Activated CD4-positive, alpha-beta memory T cell treated with anti-CD3 and anti-CD28 coated beads for 36 hours (primary cell): Measurements from ENCODE around the gene ZNF594. TPM values are rescaled to one million over a fixed set of nuclear protein-coding genes. Genes with fewer than 3 reads are reported as not detected.
A peak's percentile ranks its signal among the peaks of the same experiment; 100 is the strongest.
"Not testable (repeated sequence)": the region's sequence is repeated elsewhere in the genome, so short reads cannot be mapped to it uniquely, and the experiment has no call there.

Experiments used
- CTCF ChIA-PET: fragments of 350-600 bp; sonication (Branson Sonifier 250); formaldehyde crosslinking; loops from one replicate; lab custom pipeline; 2021; ENCODE audit warnings: antibody characterized with exemption, inconsistent platforms; lab: Charles Lee
- POLR2A ChIA-PET: fragments of 350-600 bp; sonication (Branson Sonifier 250); formaldehyde crosslinking; loops from one replicate; lab custom pipeline; 2021; ENCODE audit warnings: antibody characterized with exemption; lab: Charles Lee
- DNase-seq: peaks from one replicate; pipeline ENCODE4 v3.0.0-alpha.2; 2020
- H3K27ac Mint-ChIP-seq: one replicate; pipeline ENCODE4 v1.8.0; 2021; ENCODE audit warnings: mixed read lengths
- H3K27me3 Mint-ChIP-seq: one replicate; pipeline ENCODE4 v1.8.0; 2021; ENCODE audit warnings: mixed read lengths
- H3K36me3 Mint-ChIP-seq: one replicate; pipeline ENCODE4 v1.8.0; 2021; ENCODE audit warnings: mixed read lengths
- H3K4me1 Mint-ChIP-seq: one replicate; pipeline ENCODE4 v1.8.0; 2021; ENCODE audit warnings: low read depth, mixed read lengths
- H3K4me3 Mint-ChIP-seq: one replicate; pipeline ENCODE4 v1.8.0; 2021; ENCODE audit warnings: mild to moderate bottlenecking, mixed read lengths
- H3K9me3 Mint-ChIP-seq: one replicate; pipeline ENCODE4 v1.8.0; 2021; ENCODE audit warnings: mixed read lengths
- intact Hi-C: fragments of 100-400 bp; cut with micrococcal nuclease; formaldehyde crosslinking; loops from one replicate; pipeline ENCODE4 v1.15.1; 2023
- total RNA-seq, 2 experiments: library from RNA; stranded (reverse); gene quantifications; one replicate each; pipeline ENCODE4 v1.2.3, GENCODE V29; 2021

ZNF594 gene
- total RNA-seq, 2 experiments from 2014 or later = 5.3 to 6.2 TPM

DNA sequence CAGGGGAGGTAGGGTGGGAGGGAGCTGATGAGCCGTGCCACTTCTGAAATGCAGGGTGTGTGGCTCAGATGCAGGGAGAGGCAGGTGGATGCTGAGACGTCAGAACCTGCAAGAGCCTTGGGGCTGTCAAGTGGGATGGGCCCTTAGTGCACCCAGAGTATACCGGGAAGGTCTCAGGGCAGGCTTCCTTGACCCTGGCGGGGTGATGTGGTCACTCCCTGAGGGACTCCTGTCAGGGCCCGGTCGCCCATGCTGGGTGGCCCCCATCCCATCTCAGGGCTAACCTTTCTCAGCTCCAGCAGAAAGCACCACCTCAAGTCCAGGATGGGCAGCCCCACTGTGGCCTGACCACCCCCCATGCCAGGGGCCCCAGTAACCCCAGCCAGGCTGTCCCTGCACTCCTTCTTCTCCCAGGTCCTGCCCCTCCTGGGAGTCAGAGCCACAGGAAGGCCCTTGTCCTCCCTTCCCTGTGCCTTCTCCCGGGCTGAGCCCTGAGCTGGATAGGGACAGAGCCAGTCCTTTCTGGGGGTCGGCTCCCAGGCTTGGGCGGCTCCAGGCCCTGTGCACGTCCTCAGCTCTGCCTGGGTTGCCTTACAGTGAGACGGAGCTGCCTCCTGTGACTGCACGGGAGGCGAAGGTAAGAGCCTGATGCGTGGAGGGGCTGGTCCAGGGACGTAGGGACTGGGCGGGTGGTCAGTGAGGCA lies 59.7 kb downstream of the ZNF594 start:
- intact Hi-C loops = not testable (repeated sequence)

DNA sequence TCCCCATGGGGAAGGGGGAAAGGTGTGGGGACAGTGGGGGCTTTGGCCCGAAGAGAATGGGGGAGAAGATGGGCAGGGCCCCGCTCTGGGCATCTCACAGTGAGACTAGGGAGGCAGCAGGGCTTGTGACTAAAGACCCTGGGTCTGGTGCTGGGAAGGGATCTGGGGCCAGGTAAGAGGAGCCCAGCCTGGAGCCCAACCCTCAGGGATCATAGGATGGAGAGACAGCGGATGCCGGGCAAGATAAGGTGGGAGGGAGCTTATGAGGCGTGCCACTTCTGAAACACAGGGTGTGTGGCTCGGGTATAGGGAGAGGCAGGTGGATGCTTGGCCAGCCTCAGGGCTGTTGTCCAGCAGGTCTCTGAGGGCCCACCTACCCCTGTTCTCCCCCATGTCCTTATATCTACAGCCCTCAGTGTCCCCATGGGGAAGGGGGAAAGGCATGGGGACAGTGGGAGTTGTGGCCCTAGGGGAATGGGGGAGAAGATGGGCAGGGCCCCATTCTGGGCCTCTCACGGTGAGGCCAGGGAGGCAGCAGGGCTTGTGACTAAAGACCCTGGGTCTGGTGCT lies 60.4 kb downstream of the ZNF594 start:
- no peaks in the 10 kb centered on the region for H3K36me3 Mint-ChIP-seq
- CTCF ChIA-PET = no interaction called here
- POLR2A ChIA-PET = no interaction called here

More for the DNA sequence above, 59.7 kb downstream of the ZNF594 start:
- H3K27me3 Mint-ChIP-seq, H3K9me3 Mint-ChIP-seq, H3K4me1 Mint-ChIP-seq, POLR2A ChIA-PET, H3K4me3 Mint-ChIP-seq, H3K27ac Mint-ChIP-seq, H3K36me3 Mint-ChIP-seq: not testable (repeated sequence)
- peak; percentile 4 for DNase-seq
- CTCF ChIA-PET = interaction anchor here (0.6 kb wide), 1 partner anchor 267 kb away, joined by 3 read pairs; no protein-coding TSS in a partner anchor

GRCh38 chr17:5130687-5131086 lies 61.0 kb downstream of the ZNF594 start:
- H3K27me3 Mint-ChIP-seq, H3K27ac Mint-ChIP-seq, H3K9me3 Mint-ChIP-seq, CTCF ChIA-PET, intact Hi-C loops, DNase-seq, H3K36me3 Mint-ChIP-seq, H3K4me1 Mint-ChIP-seq, POLR2A ChIA-PET, H3K4me3 Mint-ChIP-seq: not testable (repeated sequence)

More for the DNA sequence above, 60.4 kb downstream of the ZNF594 start:
- Mint-ChIP-seq H3K9me3 (no peaks in the 10 kb centered on the region), H3K4me1 (no peaks in the 10 kb centered on the region), H3K27ac (no peak overlapping the region), H3K27me3 (peaks cover 8% of the 10 kb centered on the region), H3K4me3 (no peak overlapping the region)
- intact Hi-C loops = no loop called here
- DNase-seq = no peak

- H3K27me3 Mint-ChIP-seq, H3K9me3 Mint-ChIP-seq, POLR2A ChIA-PET, CTCF ChIA-PET, H3K36me3 Mint-ChIP-seq, intact Hi-C loops, H3K27ac Mint-ChIP-seq, DNase-seq, H3K4me3 Mint-ChIP-seq, H3K4me1 Mint-ChIP-seq: not testable (repeated sequence)
Observed at GRCh38 chr17:5130261-5130660, 61.4 kb downstream of the ZNF594 start.

DNA sequence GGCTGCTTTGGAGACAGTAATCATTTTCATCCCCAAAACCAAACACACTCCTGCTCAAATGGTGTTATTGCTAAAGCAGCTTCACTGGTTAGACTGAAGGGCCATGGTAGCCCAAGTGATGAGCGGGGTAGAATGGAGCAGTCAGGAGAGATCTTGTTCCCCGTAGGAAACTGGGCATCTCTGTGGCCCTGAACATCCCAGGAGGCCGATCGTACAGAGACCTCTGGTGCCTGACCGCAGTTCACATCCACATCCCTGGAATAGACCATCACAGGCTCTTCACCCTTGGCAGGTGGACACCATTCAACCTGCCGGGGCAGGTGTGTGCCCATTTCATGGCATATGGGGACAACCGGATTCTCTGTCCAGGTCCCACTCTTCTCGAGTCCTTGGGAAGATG lies 61.9 kb downstream of the ZNF594 start:
- DNase-seq, H3K4me3 Mint-ChIP-seq, CTCF ChIA-PET, H3K9me3 Mint-ChIP-seq, intact Hi-C loops, H3K4me1 Mint-ChIP-seq, POLR2A ChIA-PET, H3K27ac Mint-ChIP-seq, H3K36me3 Mint-ChIP-seq, H3K27me3 Mint-ChIP-seq: not testable (repeated sequence)

Other genes starting within 250 kb of the ZNF594 start
- gene PFN1, start 243.3 kb downstream of the ZNF594 start, total RNA-seq = 1,000 to 10,000 TPM; 1,907 to 1,923 TPM
- gene ENO3, start 240.7 kb downstream of the ZNF594 start, total RNA-seq = 10 to 100 TPM; 26.5 to 26.8 TPM
- 10 to 100 TPM; 60.6 to 65.8 TPM for gene SPAG7, start 224.1 kb downstream of the ZNF594 start, total RNA-seq
- 100 to 1,000 TPM; 101 to 109 TPM for gene CAMTA2, start 204.2 kb downstream of the ZNF594 start, total RNA-seq
- under 1 TPM in 1 of 2 experiments, not detected in 1; 0.40 TPM for gene INCA1, start 194.3 kb downstream of the ZNF594 start, total RNA-seq
- gene KIF1C, start 193.9 kb downstream of the ZNF594 start, total RNA-seq = 10 to 100 TPM; 43.9 to 48.8 TPM
- gene SLC52A1, start 156.4 kb downstream of the ZNF594 start, total RNA-seq = under 1 TPM; 0.31 to 0.36 TPM
- 1 to 10 TPM; 1.8 to 1.9 TPM for gene ZFP3, start 113.4 kb downstream of the ZNF594 start, total RNA-seq
- gene ZNF232, start 80.0 kb downstream of the ZNF594 start, total RNA-seq = 10 to 100 TPM; 13.6 to 14.2 TPM
- under 1 TPM; 0.05 TPM for gene USP6, start 75.8 kb downstream of the ZNF594 start, total RNA-seq
- not detected for gene SCIMP, start 43.0 kb upstream of the ZNF594 start, total RNA-seq
- gene RABEP1, start 90.4 kb upstream of the ZNF594 start, total RNA-seq = 10 to 100 TPM; 60.7 to 60.8 TPM
- gene NUP88, start 227.8 kb upstream of the ZNF594 start, total RNA-seq = 100 to 1,000 TPM; 110 to 113 TPM
- gene RPAIN, start 228.3 kb upstream of the ZNF594 start, total RNA-seq = 10 to 100 TPM; 51.7 to 53.4 TPM
- gene C1QBP, start 247.3 kb upstream of the ZNF594 start, total RNA-seq = 100 to 1,000 TPM; 342 TPM